22Rv1 (cell line): ENCODE results near the gene ZNF804A.

ENCODE experiments used
- CTCF ChIP-seq: fragments of 450-650 bp; IDR thresholded peaks from 2 replicates; pipeline ENCODE4 v1.5.1; 2017; ENCODE audit warnings: mild to moderate bottlenecking
- ZFX ChIP-seq: fragments of 450-650 bp; IDR thresholded peaks from 2 replicates; pipeline ENCODE4 v1.6.1; 2017; ENCODE audit warnings: antibody characterized with exemption, borderline replicate concordance

DNA sequence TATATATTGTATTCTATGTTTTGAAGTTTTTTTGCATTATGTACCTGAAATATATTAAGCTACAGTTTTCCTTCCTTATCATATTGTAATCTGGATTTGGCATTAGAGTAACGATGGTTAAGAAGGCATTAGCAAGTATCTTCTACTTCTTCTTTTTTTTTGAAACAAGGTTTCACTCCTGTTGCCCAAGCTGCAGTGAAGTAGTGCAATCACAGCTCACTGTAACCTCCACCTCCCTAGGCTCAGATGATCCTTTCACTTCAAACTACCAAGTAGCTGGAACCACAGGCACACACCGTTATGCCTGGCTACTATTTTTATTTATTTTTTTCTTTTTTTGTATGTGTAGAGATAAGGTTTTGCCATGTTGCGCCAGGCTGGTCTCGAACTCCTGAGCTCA lies 201.1 kb downstream of the ZNF804A start:
- TF ChIP-seq CTCF = no peak
- TF ChIP-seq ZFX = no peak
